Adrenal gland (tissue), 19 donors: Measurements from ENCODE around the gene MTARC1. TPM values are rescaled to one million over a fixed set of nuclear protein-coding genes. Genes with fewer than 3 reads are reported as not detected.

Source experiments
- DNase-seq, 7 donors: peaks; one replicate each; pipeline ENCODE4 v3.0.0-alpha.2; 2019 to 2020
- H3K27ac ChIP-seq, 5 donors: fragments of 200-600 bp; sonication (generic) in 4 of 5; 1 replicate in 3 of 5; 2 replicates in 2 of 5; pipeline versions ENCODE4 v1.5.1 to v1.8.0; 2016 to 2020; ENCODE audit warnings: mild to moderate bottlenecking in 1 of 5
- H3K27me3 ChIP-seq: fragments of 200-600 bp; 2 replicates; pipeline ENCODE4 v1.8.0; 2021
- H3K36me3 ChIP-seq, 2 donors: fragments of 200-600 bp; replicated peaks in 1 of 2; 1 replicate in 1 of 2; 2 replicates in 1 of 2; pipeline versions ENCODE4 v1.5.1 to v1.8.0; 2018 to 2022
- H3K4me1 ChIP-seq, 2 donors: fragments of 200-600 bp; replicated peaks in 1 of 2; 1 replicate in 1 of 2; 2 replicates in 1 of 2; pipeline versions ENCODE4 v1.5.1 to v1.8.0; 2018 to 2021
- H3K4me3 ChIP-seq, 4 donors: fragments of 200-600 bp; sonication (generic) in 3 of 4; one replicate each; pipeline ENCODE4 v1.5.1; 2016 to 2018
- H3K9me3 ChIP-seq, 3 donors: fragments of 200-600 bp; sonication (generic) in 1 of 3; replicated peaks in 1 of 3; 1 replicate in 2 of 3; 2 replicates in 1 of 3; pipeline versions ENCODE4 v1.5.1 to v1.8.0; 2016 to 2021
- POLR2A ChIP-seq, 2 donors: fragments of 450-650 bp; IDR thresholded peaks; one replicate each; pipeline ENCODE4 v1.6.1; 2017; ENCODE audit warnings: antibody characterized with exemption in 2 of 2, mild to moderate bottlenecking in 2 of 2, moderate library complexity in 1 of 2
- WGBS, 4 donors: extraction: QIAGEN DNeasy Blood & Tissue Kit in 2 of 4; methylation state at CpG; one replicate each; pipeline versions ENCODE4 v1.1.5 to v1.1.7; 2013 to 2017; 5-methylcytosine and 5-hydroxymethylcytosine counted together
- intact Hi-C, 2 donors: fragments of 100-400 bp; cut with DNase I; formaldehyde crosslinking; loops; one replicate each; pipeline versions ENCODE4 v1.14.1 to v1.15.0; 2022 to 2023
- long read RNA-seq, 10 donors: library from polyadenylated mRNA in 3 of 10; unstranded in 2 of 10; stranded (forward) in 1 of 10; transcript quantifications; one replicate each; pipeline ENCODE4 v2.0.0 and lab custom pipeline, GENCODE V29; 2021 to 2026
- polyA plus RNA-seq, 3 donors: library from polyadenylated mRNA; stranded (reverse); fragments of 200-250 nt in 2 of 3; fragments of 350-450 nt in 1 of 3; fragmentation: Illumina TruSeq in 1 of 3; extraction: RNeasy Lipid Tissue Mini Kit (QIAGEN cat#74804) in 1 of 3; gene quantifications; one replicate each; pipeline ENCODE4 v1.2.3, GENCODE V29; 2013 to 2014
- total RNA-seq, 9 donors: library from RNA; depleted of rRNA in 4 of 9; stranded (reverse); fragments of >200 nt in 4 of 9; fragments of 120-200 nt in 1 of 9; fragmentation: NEBNext Ultra II Directional in 1 of 9; extraction: Animal tissue kit (Norgen Biotek cat#: 25700) in 1 of 9; gene quantifications; one replicate each; pipeline versions ENCODE4 v1.1.0 to v1.2.4, GENCODE V29; 2013 to 2023
- TF ChIP-seq, protein P1 (sequence below), 6 experiments: fragments of 450-650 bp in 4 of 6; fragments of 200-600 bp in 2 of 6; sonication (generic) in 1 of 6; IDR thresholded peaks; 1 replicate in 5 of 6; 2 replicates in 1 of 6; pipeline versions ENCODE4 v1.5.1 to v1.8.0; 2016 to 2021; ENCODE audit warnings: antibody characterized with exemption in 6 of 6, mild to moderate bottlenecking in 2 of 6, moderate library complexity in 1 of 6
- donor health status: healthy with polysubstance abuse.
- donor health status: Bipolar disorder and iron deficiency.
- donor health status: DM: yes; HTN: yes; CAD: no.
- donor health status: DM: no; HTN: no; CAD: no.
- donor health status: DM: no; HTN: no; CAD: no.
- donor health status: DM: yes; HTN: yes; CAD: no.

Gene MTARC1
- total RNA-seq: 10 to 100 TPM in 3 of 9 donors, 1 to 10 TPM in 6; 5.3 to 24.7 (median 8.7) TPM
- 10 to 100 TPM; 10.6 to 26.1 (median 12.7) TPM for polyA plus RNA-seq
- long read RNA-seq, donor 1, full-length matches to known transcripts: 5 of 11 reads
- long read RNA-seq, donor 1, partial matches to known transcripts: 6 of 11 reads
- long read RNA-seq, donor 1, other reads (novel, unspliced or antisense): 0 of 11 reads
- long read RNA-seq, donor 2, full-length matches to known transcripts: 6 of 11 reads
- long read RNA-seq, donor 2, partial matches to known transcripts: 5 of 11 reads
- long read RNA-seq, donor 2, other reads (novel, unspliced or antisense): 0 of 11 reads
- long read RNA-seq, donor 3, full-length matches to known transcripts: 3 of 3 reads
- long read RNA-seq, donor 3, partial matches to known transcripts: 0 of 3 reads
- long read RNA-seq, donor 3, other reads (novel, unspliced or antisense): 0 of 3 reads
- long read RNA-seq, donor 4, full-length matches to known transcripts: 5 of 9 reads
- long read RNA-seq, donor 4, partial matches to known transcripts: 1 of 9 reads
- long read RNA-seq, donor 4, other reads (novel, unspliced or antisense): 3 of 9 reads
- long read RNA-seq, donor 5, full-length matches to known transcripts: 15 of 16 reads
- long read RNA-seq, donor 5, partial matches to known transcripts: 0 of 16 reads
- long read RNA-seq, donor 5, other reads (novel, unspliced or antisense): 1 of 16 reads
- long read RNA-seq, donor 6, full-length matches to known transcripts: 1 of 2 reads
- long read RNA-seq, donor 6, partial matches to known transcripts: 0 of 2 reads
- long read RNA-seq, donor 6, other reads (novel, unspliced or antisense): 1 of 2 reads
- long read RNA-seq, donor 7, full-length matches to known transcripts: 1 of 1 reads
- long read RNA-seq, donor 7, partial matches to known transcripts: 0 of 1 reads
- long read RNA-seq, donor 7, other reads (novel, unspliced or antisense): 0 of 1 reads
- long read RNA-seq, donor 8, full-length matches to known transcripts: 3 of 13 reads
- long read RNA-seq, donor 8, partial matches to known transcripts: 10 of 13 reads
- long read RNA-seq, donor 8, other reads (novel, unspliced or antisense): 0 of 13 reads
- long read RNA-seq, donor 9, full-length matches to known transcripts: 1 of 1 reads
- long read RNA-seq, donor 9, partial matches to known transcripts: 0 of 1 reads
- long read RNA-seq, donor 9, other reads (novel, unspliced or antisense): 0 of 1 reads
- long read RNA-seq, donor 10, full-length matches to known transcripts: 1 of 1 reads
- long read RNA-seq, donor 10, partial matches to known transcripts: 0 of 1 reads
- long read RNA-seq, donor 10, other reads (novel, unspliced or antisense): 0 of 1 reads

DNA sequence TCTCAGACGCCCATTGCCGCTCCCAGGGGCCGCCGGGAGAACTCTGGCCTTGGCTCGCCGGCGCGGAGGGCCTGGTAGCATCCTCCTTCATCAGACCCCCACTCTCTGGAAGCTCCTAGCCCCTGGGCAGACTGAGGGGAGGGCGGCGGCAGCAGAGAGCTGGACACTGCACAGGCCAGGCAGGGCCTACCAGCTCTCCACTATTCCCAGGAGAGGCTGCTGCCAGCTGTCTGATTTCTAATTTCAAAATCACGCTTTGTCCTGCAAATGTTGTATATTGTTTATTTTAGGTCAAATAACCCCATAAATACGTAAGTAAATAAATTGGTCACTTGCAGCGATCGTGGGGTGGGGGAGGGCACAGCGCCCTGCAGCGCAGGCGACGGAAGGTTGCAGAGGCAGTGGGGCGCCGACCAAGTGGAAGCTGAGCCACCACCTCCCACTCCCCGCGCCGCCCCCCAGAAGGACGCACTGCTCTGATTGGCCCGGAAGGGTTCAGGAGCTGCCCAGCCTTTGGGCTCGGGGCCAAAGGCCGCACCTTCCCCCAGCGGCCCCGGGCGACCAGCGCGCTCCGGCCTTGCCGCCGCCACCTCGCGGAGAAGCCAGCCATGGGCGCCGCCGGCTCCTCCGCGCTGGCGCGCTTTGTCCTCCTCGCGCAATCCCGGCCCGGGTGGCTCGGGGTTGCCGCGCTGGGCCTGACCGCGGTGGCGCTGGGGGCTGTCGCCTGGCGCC lies at the start of gene MTARC1:
TSS of gene MTARC1 (plus strand) at position 577 of the 732 bp plus-strand sequence. CDS start at position 609, 32 bp downstream.
- H3K4me3 ChIP-seq: peak within 1 kb of the TSS; percentile 18 to 70 (median 52)
- peak within 1 kb of the TSS in 4 of 5 donors; percentile 10 to 72 (median 40) for H3K27ac ChIP-seq
- 0 to 1% (median 1%) methylated on average over 9 to 56 of the region's 56 CpGs for WGBS, 4 donors
- peak; percentile 70 to 82 (median 77) for DNase-seq
- H3K4me1 ChIP-seq: peaks cover 0 to 24% of the 10 kb centered on the region in 2 donors
- H3K36me3 ChIP-seq: no peaks in the 10 kb centered on the region
- H3K27me3 ChIP-seq: no peaks in the 10 kb centered on the region
- TF ChIP-seq, protein P1, sequence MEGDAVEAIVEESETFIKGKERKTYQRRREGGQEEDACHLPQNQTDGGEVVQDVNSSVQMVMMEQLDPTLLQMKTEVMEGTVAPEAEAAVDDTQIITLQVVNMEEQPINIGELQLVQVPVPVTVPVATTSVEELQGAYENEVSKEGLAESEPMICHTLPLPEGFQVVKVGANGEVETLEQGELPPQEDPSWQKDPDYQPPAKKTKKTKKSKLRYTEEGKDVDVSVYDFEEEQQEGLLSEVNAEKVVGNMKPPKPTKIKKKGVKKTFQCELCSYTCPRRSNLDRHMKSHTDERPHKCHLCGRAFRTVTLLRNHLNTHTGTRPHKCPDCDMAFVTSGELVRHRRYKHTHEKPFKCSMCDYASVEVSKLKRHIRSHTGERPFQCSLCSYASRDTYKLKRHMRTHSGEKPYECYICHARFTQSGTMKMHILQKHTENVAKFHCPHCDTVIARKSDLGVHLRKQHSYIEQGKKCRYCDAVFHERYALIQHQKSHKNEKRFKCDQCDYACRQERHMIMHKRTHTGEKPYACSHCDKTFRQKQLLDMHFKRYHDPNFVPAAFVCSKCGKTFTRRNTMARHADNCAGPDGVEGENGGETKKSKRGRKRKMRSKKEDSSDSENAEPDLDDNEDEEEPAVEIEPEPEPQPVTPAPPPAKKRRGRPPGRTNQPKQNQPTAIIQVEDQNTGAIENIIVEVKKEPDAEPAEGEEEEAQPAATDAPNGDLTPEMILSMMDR (IDR thresholded peaks at IDR 0.05): peak in 1 of 6 experiments; percentile 11
- peak; percentile 15 to 36 for TF ChIP-seq POLR2A (IDR thresholded peaks at IDR 0.05)
- intact Hi-C loops: no loop called here
- no peaks in the 10 kb centered on the region for H3K9me3 ChIP-seq

DNA sequence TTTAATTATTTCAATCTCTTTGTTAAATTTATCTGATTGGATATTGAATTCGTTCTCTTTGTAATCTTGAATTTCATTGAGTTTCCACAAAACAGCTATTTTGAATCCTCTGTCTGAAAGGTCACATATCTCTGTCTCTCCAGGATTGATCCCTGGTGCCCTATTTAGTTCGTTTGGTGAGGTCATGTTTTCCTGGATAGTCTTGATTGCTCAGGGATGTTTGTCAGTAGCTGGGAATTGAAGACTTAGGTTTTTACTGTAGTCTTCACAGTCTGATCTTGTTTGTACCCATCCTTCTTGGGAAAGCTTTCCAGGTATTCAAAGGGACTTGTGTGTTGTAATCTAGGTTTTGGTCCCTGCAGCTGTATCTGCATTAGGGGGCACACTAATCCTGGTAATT lies 45.4 kb upstream of the MTARC1 start:
- 55 to 72% (median 61%) methylated on average over 2 of the region's 2 CpGs for WGBS, 4 donors
- no peaks in the 10 kb centered on the region for H3K4me1 ChIP-seq
- H3K36me3 ChIP-seq: no peaks in the 10 kb centered on the region
- intact Hi-C loops: no loop called here
- no peak overlapping the region for H3K4me3 ChIP-seq
- no peaks in the 10 kb centered on the region for H3K27me3 ChIP-seq
- H3K27ac ChIP-seq: no peak overlapping the region
- TF ChIP-seq POLR2A (IDR thresholded peaks at IDR 0.05): no peak
- TF ChIP-seq, protein P1 (IDR thresholded peaks at IDR 0.05): no peak
- no peaks in the 10 kb centered on the region for H3K9me3 ChIP-seq
- DNase-seq: no peak

DNA sequence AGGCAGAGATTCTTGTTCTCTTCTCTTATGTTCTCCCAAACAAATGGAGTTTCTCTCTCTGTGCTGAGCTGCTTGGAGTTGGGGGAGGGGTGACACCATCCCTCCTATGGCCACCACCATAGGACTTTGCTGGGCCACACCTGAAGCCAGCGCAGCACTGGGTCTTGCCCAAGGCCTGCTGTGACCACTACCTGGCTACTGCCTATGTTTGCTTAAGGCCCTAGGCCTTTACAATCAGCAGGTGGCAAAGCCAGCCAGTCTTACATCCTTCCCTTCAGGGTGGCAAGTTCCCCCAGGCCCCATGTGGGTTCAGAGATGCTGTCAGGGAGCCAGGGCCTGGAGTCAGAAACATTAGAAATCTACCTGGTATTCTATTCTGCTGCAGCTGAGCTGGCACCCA lies 44.9 kb upstream of the MTARC1 start:
- intact Hi-C loops: no loop called here
- no peak overlapping the region for H3K27ac ChIP-seq
- H3K9me3 ChIP-seq: no peaks in the 10 kb centered on the region
- TF ChIP-seq, protein P1 (IDR thresholded peaks at IDR 0.05): no peak
- no peak for TF ChIP-seq POLR2A (IDR thresholded peaks at IDR 0.05)
- no peak for DNase-seq
- H3K4me1 ChIP-seq: no peaks in the 10 kb centered on the region
- H3K27me3 ChIP-seq: no peaks in the 10 kb centered on the region
- no peaks in the 10 kb centered on the region for H3K36me3 ChIP-seq
- no peak overlapping the region for H3K4me3 ChIP-seq
- 89 to 100% (median 95%) methylated on average over 1 of the region's 1 CpG; no CpG with 5 or more reads in 1 of the 4 donors for WGBS, 4 donors
